NCI-H187 (cell line): Measurements from ENCODE around the gene ARFGEF3.
"Not testable (repeated sequence)": the region's sequence is repeated elsewhere in the genome, so short reads cannot be mapped to it uniquely, and the experiment has no call there.

Experiments used
- DNase-seq, 2 experiments: peaks; one replicate each; lab custom pipeline; 2025; lab: John Stamatoyannopoulos, UW

The ARFGEF3 gene

DNA sequence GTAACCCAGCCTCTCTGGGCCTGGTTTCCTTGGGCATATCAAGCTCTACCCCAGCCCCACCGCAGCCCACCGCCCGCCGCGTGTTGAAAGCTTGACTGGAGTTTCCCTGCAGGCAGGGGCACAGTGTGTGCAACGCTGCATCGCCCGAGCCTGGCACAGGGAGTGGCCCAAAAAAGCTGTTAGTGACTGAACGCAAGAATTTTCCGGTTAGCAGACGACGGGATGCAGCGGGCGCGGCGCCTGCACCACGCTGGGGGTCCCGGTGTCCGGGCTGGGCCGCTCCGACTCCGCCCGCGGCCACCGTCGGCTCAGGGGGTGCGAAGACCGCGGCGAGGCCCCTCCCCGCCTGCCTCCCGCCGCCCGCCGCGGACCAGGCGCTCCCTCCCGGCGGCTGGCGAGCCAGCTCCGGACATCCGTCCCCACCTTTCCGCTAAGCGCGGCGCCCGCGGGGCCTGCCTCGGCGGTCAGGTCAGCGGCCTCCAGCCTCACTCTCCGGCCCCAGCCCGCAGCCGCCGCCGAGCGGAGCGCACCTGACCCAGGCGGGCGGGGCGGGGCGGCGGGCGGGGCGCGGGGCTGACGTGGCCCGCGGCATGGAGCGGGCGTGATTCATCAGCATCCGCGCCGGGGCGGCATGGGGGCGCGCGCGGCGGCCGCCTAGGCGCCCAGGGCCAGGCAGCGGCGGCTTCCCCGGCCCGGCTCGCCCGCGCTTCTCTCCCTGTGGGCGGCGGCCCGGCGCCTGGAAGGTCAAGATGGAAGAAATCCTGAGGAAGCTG is at the start of gene ARFGEF3:
TSS of gene ARFGEF3 (plus strand) at position 602 of the 773 bp plus-strand sequence. CDS start at position 750, 148 bp downstream.
- peak in 1 of 2 experiments; percentile 53 for DNase-seq

DNA sequence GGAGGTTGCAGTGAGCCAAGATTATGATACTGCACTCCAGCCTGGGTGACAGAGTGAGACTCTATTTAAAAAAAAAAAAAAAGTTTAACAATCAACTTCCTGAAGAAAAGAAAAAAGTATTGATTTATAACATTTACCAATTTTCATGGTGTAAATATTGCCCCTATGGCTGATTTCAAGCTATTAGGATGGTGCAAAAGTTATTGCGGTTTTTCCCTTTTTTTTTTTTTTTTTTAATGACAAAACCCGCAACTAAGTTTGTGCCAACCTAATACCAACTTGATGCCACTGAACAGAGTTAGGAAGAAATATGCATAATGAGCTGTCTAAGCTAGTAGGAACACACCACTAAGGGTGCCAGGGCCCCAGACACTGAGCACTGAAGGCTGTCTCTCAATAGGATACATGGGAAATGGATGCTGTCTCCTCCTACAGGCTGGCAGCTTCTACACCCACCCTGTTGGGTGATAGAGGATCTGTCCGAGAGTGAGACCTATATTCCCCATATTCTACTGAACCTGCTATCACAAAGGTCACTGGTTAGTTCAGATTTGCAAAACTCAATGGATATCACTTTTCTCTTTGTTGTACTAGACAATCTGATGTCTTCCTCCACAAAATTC is 48.0 kb upstream of the ARFGEF3 start:
- DNase-seq = no peak

DNA sequence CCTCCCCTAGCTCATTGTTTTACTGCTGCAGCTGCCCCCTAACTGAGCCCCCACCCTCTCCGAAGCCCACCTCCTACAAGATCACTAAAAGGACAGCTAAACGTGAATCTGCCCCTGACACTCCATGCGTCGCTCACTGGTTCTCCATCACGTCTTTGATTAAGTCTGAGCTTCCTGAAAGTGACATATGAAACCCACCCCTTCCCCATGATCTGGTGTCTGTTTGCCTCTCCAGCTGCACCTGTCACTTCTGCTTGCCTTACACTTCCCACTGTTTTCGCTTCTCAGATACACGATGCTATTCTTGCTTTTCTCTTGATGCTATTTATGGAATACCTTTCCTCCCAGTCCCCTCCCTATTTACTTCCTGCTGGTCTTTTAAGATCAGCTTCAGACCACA is 46.5 kb upstream of the ARFGEF3 start:
- DNase-seq = peak in 1 of 2 experiments; percentile 43

- peak; percentile 13 to 28 for DNase-seq
Observed at GRCh38 chr6:138115877-138116660, 45.7 kb upstream of the ARFGEF3 start.

GRCh38 chr6:138116661-138116999 is 45.1 kb upstream of the ARFGEF3 start:
- DNase-seq = no peak

- DNase-seq = no peak
Observed at GRCh38 chr6:138117376-138117914, 44.3 kb upstream of the ARFGEF3 start.

DNA sequence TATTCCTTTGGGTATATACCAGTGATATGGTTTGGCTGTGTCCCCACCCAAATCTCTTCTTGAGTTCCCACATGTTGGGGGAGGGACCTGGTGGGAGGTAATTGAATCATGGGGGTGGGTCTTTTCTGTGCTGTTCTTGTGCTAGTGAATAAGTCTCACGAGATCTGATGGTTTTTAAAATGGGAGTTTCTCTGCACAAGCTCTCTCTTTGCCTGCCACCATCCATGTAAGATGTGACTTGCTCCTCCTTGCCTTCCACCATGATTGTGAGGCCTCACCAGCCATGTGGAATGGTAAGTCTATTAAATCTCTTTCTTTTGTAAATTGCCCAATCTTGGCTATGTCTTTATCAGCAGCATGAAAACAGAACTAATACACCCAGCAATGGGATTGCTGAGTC is 42.5 kb upstream of the ARFGEF3 start:
- DNase-seq = not testable (repeated sequence)

DNA sequence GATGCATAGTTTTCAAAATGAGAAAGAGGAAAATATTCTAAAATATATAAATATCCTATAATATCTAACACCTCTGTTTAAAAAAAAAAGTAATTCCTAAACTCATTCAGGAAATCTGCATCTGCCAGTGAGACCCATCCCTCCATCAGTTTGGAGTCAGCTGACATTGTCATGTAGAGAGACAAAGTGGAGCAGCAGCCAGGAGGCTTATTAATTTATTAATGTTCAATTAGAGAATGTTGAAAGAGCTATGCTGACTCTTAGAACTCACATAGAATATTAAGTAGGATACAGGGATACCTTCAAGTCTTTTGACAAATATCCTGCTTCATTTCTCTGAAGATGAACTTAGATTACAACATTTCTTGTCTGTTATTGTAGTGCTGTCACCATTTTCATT is 41.8 kb upstream of the ARFGEF3 start:
- DNase-seq = no peak

- no peak for DNase-seq
Observed at GRCh38 chr6:138124096-138124495, 37.6 kb upstream of the ARFGEF3 start.

DNA sequence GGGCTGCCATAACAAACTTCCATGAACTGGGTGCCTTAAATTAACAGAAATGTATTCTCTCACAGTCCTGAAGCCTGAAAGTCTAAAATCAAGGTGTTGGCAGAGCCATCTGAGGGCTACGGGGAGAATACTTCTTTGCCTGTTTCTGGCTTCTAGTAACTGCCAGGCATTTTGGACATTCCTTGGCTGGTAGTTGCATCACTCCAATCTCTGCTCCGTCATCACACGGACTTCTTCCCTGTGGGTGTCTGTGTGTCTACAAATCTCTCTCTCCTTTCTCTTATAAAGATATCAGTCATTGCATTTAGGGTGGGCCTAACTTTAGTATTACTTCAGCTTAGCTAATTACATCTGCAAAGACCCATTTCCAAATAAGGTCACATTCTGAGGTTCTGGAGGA is 33.6 kb upstream of the ARFGEF3 start:
- no peak for DNase-seq

DNA sequence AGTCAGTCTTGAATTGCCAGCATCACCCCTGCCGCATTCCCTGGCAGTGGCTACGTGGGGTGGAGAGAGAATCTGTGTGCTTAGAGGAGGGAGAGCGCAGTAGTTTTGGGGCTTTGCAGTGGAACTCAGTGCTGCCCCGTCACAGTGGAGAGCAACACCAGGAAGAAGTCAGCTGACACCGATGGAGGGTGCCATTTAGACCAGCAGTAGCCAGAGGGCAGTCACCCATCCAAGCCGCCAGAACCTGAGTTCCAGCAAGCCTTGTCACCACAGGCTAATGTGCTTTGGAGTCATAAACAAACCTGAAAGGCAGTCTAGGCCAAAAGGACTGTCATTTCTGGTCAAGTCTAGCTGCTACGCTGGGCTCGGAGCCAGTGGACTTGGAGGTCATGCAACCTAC is 32.5 kb upstream of the ARFGEF3 start:
- DNase-seq = no peak

GRCh38 chr6:138142806-138143205 is 18.9 kb upstream of the ARFGEF3 start:
- no peak for DNase-seq

- no peak for DNase-seq
Observed at GRCh38 chr6:138145402-138145801, 16.3 kb upstream of the ARFGEF3 start.

GRCh38 chr6:138146544-138146943 is 15.2 kb upstream of the ARFGEF3 start:
- no peak for DNase-seq

GRCh38 chr6:138155443-138155842 is 6.3 kb upstream of the ARFGEF3 start:
- no peak for DNase-seq

- no peak for DNase-seq
Observed at GRCh38 chr6:138157986-138158638, 3.6 kb upstream of the ARFGEF3 start.

DNA sequence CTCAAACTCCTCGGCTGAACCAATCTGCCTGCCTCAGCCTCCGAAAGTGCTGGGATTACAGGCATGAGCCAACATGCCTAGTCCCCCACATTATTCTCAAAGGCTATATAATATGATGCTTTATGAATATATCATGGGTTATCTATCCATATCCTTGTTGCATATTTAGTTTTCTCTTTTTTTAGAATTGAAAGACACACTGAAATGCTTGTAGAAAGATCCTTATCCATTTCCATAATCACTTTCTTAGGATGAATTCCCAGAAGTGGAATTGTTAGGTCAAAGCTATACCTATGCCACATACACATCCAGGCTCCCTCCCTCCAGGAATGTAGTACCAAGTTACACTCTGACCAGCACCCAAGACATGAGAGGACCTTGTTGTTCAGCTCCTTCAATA is 2.5 kb upstream of the ARFGEF3 start:
- no peak for DNase-seq

GRCh38 chr6:138160329-138161087 is 1.2 kb upstream of the ARFGEF3 start:
- no peak for DNase-seq

DNA sequence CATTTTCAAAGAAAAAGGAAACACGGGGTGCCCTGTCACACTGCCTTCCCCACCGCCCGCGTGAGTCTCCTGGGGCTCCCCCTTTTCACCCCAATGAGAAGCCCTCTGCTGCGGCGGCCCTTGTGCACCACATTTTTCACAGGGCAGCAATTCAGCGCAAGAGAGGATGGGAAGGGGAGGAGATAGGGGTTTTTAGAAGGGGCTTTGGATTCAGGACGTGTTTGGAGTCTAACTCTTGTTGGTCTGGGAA is 726 bp upstream of the ARFGEF3 start:
- no peak for DNase-seq

DNA sequence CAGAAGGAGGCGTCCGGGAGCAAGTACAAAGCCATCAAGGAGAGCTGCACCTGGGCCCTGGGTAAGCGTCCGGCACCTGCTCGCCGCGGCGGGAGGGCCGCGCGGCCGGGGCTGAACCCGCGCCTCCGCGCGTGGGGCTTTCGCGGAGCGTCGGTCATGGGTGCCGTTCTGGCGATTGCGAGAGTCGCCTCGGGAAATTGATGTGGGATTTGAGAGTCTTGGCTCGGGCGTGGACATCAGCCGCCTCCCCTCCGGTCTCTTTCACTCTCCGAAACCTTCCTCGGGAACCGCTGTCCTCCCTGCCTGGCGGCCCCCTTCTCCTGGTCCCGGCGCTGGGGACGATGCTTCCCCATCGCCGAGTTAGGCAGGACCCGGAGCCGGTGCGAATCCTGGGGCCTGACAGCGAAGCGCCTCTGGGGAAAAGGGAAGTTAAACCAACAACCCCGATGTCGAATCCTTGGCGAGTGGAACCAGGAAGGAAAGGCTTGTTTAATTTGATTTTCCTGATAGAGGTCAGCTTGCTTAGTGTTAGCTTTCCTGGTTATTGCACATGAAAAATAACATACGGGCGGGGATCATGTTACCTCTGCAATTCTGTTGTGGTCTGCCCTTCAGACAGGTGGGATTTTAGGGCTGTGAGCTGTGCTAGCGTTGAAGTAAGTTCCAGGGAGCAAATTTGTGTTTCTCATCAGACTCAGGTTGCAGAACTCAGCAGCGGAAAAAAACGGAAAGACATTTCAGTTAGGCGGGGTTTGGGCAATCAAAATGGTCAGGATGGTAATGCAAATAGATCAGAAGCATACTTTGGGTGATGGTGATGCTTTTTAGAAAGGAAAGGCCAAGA is 594 bp downstream of the ARFGEF3 start:
- DNase-seq = peak in 1 of 2 experiments; percentile 27
